ENCODE data around the gene RNF213. TPM values are rescaled to one million over a fixed set of nuclear protein-coding genes. Genes with fewer than 3 reads are reported as not detected.

RNF213 gene
- polyA plus RNA-seq, 1 donor (not counting 4 experiments of a cell fraction or from before 2014, with no cell fraction given): 24.4 TPM

- Histone ChIP-seq H3K4me1 (ENCODE audit: control insufficient read depth, extremely low read depth, insufficient read depth, low read length) (no peaks in the 10 kb centered on the region), H3K36me3 (ENCODE audit: control insufficient read depth in 2 of 2, extremely low read depth in 1 of 2, insufficient read depth in 2 of 2, low read length in 2 of 2) (peaks cover 9 to 27% of the 10 kb centered on the region in 2 experiments), H2AFZ (ENCODE audit: control insufficient read depth, low read length) (no peak overlapping the region), H3K9me3 (ENCODE audit: control insufficient read depth, low read depth, low read length) (no peaks in the 10 kb centered on the region), H3K9me1 (ENCODE audit: control insufficient read depth, extremely low read depth, insufficient read depth, low read length) (no peaks in the 10 kb centered on the region), H3K4me2 (ENCODE audit: control insufficient read depth, extremely low read depth, insufficient read depth, low read depth, low read length) (no peak overlapping the region), H3K4me3 (ENCODE audit: control insufficient read depth in 2 of 3, extremely low read depth in 1 of 3, insufficient read depth in 2 of 3, low read depth in 1 of 3, low read length in 3 of 3) (no peak overlapping the region), H4K20me1 (ENCODE audit: control insufficient read depth, extremely low read depth, insufficient read depth, low read length) (no peaks in the 10 kb centered on the region), H3K79me2 (ENCODE audit: control insufficient read depth, insufficient read depth, low read length) (no peaks in the 10 kb centered on the region), H3K27me3 (ENCODE audit: control insufficient read depth, extremely low read depth, insufficient read depth, low read length) (no peaks in the 10 kb centered on the region), H3K9ac (ENCODE audit: control insufficient read depth, extremely low read depth, insufficient read depth, low read length) (no peak overlapping the region), H3K27ac (ENCODE audit: control insufficient read depth, insufficient read depth, low read length) (no peak overlapping the region)
- no peak for FAIRE-seq
- TF ChIP-seq, protein P1, sequence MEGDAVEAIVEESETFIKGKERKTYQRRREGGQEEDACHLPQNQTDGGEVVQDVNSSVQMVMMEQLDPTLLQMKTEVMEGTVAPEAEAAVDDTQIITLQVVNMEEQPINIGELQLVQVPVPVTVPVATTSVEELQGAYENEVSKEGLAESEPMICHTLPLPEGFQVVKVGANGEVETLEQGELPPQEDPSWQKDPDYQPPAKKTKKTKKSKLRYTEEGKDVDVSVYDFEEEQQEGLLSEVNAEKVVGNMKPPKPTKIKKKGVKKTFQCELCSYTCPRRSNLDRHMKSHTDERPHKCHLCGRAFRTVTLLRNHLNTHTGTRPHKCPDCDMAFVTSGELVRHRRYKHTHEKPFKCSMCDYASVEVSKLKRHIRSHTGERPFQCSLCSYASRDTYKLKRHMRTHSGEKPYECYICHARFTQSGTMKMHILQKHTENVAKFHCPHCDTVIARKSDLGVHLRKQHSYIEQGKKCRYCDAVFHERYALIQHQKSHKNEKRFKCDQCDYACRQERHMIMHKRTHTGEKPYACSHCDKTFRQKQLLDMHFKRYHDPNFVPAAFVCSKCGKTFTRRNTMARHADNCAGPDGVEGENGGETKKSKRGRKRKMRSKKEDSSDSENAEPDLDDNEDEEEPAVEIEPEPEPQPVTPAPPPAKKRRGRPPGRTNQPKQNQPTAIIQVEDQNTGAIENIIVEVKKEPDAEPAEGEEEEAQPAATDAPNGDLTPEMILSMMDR (optimal IDR thresholded peaks at IDR 0.05 in 1 of 3, IDR thresholded peaks at IDR 0.05 in 1 of 3, conservative IDR thresholded peaks at IDR 0.05 in 1 of 3; ENCODE audit: extremely low read depth in 1 of 3, insufficient read depth in 2 of 3, low read length in 3 of 3): no peak
- no peak for TF ChIP-seq EZH2 (IDR thresholded peaks at IDR 0.05; ENCODE audit: low read length)
- DNase-seq (ENCODE audit: low read depth, low spot score): no peak
- dilution Hi-C loops (cut with MboI; ENCODE audit: extremely low pct_ligation_motif_present, low sequenced_read_pairs): no loop called here
Observed at GRCh38 chr17:80323982-80324381, 63.3 kb downstream of the RNF213 start.

GRCh38 chr17:80327518-80327917, 66.9 kb downstream of the RNF213 start:
- DNase-seq (ENCODE audit: low read depth, low spot score): no peak
- peaks cover 12 to 33% of the 10 kb centered on the region in 2 experiments for H3K36me3 ChIP-seq (ENCODE audit: control insufficient read depth in 2 of 2, extremely low read depth in 1 of 2, insufficient read depth in 2 of 2, low read length in 2 of 2)

More at GRCh38 chr17:80327518-80327917, 66.9 kb downstream of the RNF213 start:
- Histone ChIP-seq H3K27ac (ENCODE audit: control insufficient read depth, insufficient read depth, low read length) (no peak overlapping the region), H3K4me3 (ENCODE audit: control insufficient read depth in 2 of 3, extremely low read depth in 1 of 3, insufficient read depth in 2 of 3, low read depth in 1 of 3, low read length in 3 of 3) (no peak overlapping the region), H3K9me1 (ENCODE audit: control insufficient read depth, extremely low read depth, insufficient read depth, low read length) (no peaks in the 10 kb centered on the region), H3K4me1 (ENCODE audit: control insufficient read depth, extremely low read depth, insufficient read depth, low read length) (no peaks in the 10 kb centered on the region), H3K9me3 (ENCODE audit: control insufficient read depth, low read depth, low read length) (no peaks in the 10 kb centered on the region), H3K27me3 (ENCODE audit: control insufficient read depth, extremely low read depth, insufficient read depth, low read length) (no peaks in the 10 kb centered on the region), H3K9ac (ENCODE audit: control insufficient read depth, extremely low read depth, insufficient read depth, low read length) (no peak overlapping the region), H3K4me2 (ENCODE audit: control insufficient read depth, extremely low read depth, insufficient read depth, low read depth, low read length) (no peak overlapping the region), H3K79me2 (ENCODE audit: control insufficient read depth, insufficient read depth, low read length) (no peaks in the 10 kb centered on the region), H4K20me1 (ENCODE audit: control insufficient read depth, extremely low read depth, insufficient read depth, low read length) (no peaks in the 10 kb centered on the region), H2AFZ (ENCODE audit: control insufficient read depth, low read length) (no peak overlapping the region)
- dilution Hi-C loops (cut with MboI; ENCODE audit: extremely low pct_ligation_motif_present, low sequenced_read_pairs): no loop called here
- FAIRE-seq: no peak
- no peak for TF ChIP-seq EZH2 (IDR thresholded peaks at IDR 0.05; ENCODE audit: low read length)
- TF ChIP-seq, protein P1 (optimal IDR thresholded peaks at IDR 0.05 in 1 of 3, IDR thresholded peaks at IDR 0.05 in 1 of 3, conservative IDR thresholded peaks at IDR 0.05 in 1 of 3; ENCODE audit: extremely low read depth in 1 of 3, insufficient read depth in 2 of 3, low read length in 3 of 3): no peak

All from keratinocyte (primary cell).